GM19328 (cell line): ENCODE data around the gene LGR5.

Source experiments
- ATAC-seq: cut with Tn5 transposase; IDR thresholded peaks from one replicate; pipeline ENCODE4 v1.9.1; 2021; ENCODE audit warnings: mild to moderate bottlenecking, moderate library complexity; ENCODE audit not compliant: unreplicated experiment

Gene LGR5

DNA sequence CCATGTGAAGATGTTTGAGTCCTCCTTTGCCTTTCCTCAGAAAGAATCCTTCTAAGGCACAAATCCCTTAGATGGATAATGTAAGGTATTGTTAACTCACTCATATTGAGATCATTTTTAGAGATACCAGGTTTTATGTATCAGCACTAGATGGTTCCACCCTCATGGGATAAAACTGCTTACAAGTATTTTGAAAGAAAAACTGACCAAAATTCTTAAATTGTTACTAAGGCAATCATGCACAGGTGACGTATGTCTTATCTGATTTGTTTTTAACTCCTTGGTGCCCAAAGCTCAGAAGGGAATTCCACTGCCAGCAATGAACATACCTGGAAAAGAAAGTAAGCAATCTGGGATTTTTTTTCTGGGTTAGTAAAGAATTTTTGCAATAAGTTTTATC, 145.6 kb downstream of the LGR5 start:
- ATAC-seq: no peak

DNA sequence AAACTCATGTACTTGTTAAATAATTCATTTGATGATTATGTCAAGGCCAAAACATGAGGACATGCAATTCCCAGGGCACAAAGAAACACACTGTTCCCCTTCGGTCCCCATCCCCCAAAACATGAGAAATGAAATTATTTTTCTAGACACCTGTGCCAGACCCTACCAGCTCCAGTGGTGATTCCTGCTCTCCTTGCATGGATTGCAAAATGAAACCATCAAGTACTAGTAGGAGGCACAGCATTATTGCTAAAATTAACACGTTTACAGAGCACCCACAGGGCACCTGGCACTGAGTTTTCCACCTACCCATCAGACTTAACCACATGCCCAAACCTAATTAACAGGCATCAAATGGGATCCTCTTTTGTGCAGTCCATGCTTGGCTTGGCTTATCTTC, 147.4 kb downstream of the LGR5 start:
- no peak for ATAC-seq

DNA sequence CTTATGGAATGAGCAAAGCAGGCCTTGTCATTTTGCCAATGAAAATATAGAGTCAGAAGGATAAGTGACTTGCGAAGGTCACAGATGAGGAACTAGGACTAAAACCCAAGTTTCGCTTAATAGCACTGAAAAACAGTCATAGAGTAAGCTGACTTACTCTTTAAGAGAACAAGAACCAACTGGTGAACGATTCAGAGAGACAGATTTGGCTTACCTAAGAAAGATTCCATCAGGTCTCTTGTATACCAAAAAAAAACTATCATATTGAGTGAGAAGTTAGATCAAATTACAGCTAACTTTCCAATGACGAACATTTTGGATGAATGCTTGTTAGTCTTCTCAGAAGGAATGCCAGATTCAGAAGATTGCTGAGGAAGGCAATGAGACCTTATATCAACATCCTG, 149.9 kb downstream of the LGR5 start:
- ATAC-seq: no peak

DNA sequence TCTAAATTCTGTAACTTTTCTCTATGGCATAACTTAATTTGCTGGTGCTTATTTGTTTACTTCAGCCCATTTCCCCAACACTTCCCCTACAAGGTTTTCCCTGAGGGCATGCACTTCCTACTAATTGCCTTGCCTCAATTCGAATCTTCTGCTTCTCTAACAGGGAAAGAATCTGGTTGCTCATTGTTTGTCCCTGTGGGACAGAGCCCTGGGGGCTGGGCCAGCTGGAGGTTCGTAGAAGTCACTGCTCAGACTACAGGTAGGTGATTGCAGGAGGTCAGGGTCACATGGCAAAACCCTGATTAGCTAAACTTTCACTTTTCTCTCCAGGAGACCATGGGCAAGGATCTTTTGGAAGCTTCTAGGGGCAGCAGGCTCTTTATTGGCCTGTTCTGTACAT, 152.0 kb downstream of the LGR5 start:
- ATAC-seq: no peak

DNA sequence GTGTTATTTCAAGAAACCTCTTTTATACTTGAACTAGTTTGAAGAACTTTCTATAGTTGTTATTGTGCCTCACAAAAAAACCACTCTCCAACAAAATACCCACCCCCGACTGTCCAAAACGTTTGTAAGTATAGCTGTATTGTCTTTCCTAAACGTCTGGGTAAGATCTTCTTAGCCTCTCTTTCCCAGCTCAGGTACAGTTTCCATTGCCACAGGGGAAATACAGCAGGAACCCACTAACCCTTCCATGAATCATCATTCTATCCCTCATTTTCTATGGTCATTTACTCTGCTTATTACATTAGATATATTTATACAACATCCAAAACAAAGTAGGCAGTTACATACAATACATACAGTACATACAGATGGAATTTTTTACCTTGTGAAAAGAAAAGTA, 153.2 kb downstream of the LGR5 start:
- no peak for ATAC-seq

DNA sequence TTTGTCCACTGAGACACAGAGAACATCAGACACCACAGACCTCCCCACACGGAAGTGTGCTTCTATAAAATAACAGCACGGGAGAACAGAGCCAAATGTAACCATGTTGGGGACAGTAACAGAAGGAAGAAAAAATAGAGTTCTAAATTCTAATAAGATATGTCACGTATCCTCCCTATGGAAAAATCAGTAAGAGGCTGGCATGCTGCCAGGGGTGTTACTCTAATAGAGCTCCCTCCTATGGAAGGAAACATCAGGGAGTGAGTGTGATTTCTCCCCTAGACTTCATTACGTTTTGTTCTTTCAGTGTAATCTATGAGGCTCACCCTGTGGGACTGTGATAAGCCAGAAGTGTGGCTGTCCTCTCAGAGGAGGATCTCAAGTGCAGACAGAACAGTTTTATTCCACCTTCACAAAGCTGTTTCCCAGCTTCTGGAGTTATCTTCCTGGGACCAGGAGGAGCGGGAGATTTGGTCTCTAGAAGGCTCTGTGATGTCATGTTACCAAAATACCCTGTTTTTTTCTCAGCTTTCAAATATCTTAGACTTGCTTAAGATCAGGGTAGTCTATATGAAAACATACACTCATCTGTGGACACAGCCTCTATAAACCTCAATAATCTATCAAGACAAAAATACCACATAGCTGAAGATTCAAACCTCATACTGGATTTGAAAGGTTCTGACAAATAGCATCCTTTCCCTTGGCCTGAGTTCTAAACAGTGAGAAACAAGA, 154.8 kb downstream of the LGR5 start:
- ATAC-seq: no peak

DNA sequence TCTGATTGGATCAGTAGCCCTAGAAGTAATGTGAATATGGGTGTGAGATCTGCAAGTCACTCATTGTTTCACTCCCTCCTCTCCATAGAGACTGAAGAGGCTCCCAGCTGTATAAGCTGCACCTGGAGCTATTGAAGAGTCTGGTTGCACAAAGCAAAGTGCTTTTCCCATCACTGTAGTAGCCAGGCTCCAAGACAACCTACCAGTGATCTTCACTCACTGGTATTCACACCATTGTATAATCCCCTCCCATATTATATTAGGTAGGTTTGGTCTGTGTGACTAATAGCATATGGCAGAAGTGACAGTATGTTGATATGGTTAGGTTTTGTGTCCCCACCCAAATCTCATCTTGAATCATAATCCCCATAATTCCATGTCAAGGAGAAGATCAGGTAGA, 159.6 kb downstream of the LGR5 start:
- no peak for ATAC-seq

DNA sequence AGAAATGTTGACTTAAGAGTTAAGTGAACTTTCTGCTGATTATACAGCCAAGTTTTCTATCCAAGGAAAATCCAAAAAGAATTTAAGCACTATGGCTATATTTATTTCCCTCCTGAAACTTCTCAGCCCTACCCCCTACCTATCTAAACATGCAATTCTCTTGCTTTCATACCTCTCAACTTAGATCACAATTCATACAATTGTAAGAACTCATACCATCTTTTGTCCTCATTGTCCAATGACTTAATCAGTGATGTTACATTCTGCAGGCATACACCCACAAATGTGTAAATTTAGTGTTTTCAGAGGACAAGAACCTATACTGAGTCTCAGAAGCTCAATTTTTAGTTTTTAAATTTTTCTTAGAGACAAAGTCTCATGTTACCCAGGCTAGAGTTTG, 161.9 kb downstream of the LGR5 start:
- no peak for ATAC-seq

DNA sequence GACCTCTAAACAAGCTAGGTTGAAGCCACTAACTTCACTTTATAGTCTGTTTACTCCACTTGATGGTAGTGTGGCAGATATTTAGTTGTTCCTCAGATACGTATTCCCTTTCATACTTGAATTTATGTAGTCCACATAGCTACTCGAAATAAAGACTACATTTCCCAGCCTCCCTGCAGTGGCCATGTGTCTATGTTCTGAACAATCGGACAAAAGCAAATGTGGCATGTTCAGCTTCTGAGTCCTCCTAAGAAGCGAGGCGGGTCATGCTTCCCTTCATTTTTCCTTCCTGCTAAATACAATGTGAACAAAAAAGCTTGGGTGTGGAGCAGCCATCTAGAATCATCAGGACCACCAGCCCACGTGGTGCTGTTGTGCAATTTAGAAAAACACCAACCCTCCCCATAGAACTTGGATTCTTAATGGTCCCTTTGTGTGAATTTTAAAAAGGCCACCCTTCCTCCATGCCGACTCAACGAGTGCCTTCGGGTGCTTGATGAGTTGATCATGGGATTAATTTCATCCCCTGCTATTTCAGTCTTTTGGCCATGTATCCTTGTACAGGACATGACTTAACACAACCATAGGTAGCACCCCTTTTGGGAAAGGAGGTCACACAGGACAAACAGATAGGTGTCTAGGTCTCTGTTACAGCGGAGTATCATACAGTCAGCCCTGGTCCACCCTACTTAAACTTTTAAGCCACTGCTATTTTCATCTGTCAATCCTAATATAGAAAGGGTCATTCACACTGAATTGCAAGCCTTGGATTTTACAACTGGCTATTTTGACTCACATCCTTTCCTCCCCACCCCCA, 163.4 kb downstream of the LGR5 start:
- ATAC-seq: no peak

DNA sequence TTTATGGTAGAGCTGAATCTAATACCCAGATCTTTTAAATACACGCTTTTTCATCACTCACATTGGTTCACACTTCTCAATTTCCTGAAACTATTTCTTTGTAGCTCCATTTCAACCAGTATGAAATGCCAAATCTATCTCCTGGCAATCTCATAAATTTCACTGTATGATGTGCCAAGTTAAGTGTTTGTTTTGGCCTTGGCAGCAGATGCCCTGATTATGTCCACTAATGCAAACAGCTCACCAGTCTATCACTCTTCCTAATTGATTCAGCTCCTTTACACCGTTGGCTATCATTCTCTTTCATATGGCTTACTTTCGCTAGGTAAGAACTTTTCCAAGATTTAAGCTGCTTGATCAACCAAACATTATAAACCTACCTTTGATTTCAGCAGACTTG, 165.4 kb downstream of the LGR5 start:
- no peak for ATAC-seq

DNA sequence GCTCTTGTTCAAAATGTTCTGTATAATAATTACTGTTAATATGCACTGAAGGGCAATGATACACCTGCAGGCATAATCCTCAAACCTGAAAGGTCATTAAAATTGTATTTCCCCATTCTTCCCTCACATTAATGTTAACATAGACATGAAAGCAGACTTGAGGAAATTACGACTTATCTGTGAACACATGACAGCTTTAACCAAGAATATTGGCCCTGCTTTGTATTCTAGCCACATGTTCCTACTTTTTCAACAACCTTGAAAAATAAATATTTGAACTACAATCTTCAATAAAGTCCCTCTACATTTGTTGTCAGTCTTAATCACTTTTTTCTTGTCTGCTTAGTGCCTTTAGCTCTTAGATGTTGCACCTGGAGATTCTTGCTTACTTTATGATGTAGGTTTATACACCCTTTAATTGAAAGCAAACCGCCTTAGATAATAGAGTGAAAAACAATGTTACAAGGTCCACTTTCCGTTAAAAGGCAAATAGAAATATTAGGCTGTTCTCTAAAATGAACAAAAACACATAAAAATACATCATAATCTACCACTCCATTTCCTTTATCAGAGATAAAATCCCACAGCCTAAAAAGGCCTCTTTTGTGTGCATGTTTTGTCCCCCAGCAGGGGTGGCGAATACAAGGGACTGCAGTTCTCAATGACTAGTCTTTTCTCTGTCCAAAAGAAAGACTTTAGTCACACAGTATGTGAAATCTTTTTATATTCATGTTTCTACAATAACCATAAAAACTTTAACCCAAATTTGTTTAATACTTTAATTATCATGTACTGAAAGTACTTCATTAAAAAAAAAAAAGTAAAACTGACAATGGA, 168.1 kb downstream of the LGR5 start:
- ATAC-seq: no peak

DNA sequence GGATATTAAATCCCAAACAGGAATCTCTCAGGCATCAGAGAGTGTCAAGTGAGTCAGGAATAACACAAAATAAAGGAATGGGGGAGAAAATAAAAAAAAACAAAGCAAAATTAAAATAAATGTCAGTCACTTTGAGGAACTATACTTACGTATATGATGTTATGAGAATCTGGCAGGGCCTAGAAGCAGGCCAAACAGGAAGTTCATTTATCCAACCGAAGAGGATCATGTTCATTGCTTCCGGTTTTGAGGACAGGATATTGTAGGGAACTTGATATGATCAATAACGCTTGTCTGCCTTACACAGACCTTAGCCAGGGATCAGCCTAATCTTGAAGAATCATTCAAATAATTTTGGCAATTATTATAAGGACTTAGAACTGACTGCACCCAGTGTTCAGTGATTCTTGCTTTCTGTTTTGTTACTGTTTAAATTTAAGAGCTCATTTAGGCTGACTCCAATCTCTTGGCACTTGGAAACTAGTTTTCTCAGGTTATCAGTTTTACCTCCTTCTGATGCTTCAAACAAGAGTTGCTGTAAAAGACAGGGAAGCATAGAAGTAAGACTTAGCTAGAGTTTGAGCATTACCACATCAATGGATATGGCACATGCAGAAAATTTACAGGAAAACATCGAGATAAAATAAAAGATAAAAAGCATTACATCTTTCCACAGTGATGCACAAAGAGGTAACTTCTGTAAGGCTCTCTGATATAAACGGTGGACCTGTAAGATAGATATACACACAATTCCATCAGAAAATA, 170.6 kb downstream of the LGR5 start:
- no peak for ATAC-seq

DNA sequence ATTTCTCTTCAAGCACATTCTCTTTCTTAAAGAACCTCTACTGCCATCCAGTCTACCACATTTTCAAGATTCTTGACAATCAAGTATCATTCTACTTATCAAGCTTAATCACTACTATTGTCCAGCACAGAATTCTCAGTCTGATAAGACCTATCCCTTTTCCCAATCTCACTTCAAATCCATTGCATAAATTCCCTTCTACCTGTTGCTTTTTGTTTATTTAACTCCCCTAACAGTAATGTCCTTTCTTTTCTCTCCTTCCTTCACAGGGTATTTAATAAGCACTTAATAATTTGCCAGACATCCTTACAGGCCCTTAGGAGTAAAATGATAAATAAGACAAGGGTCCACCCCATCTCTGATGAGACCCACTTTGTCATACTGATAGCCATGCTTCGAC, 182.3 kb downstream of the LGR5 start:
- ATAC-seq: no peak

DNA sequence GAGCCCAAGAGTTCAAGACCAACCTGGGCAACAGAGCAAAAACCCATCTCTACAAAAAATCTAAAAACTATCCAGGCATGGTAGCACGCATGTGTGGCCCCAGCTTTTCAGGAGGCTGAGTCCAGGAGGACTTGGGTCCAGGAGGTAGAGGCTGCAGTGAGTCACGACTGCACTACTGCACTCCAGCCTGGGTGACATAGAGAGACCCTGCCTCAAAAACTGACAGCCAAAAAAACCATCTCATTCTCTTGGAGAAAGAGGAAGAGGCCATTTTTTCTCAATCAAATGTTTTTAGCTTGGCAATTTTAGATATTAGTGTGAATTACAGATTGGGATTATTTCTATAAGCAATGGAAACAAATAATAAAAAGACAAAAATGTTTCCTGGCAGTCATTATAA, 185.9 kb downstream of the LGR5 start:
- ATAC-seq: no peak

DNA sequence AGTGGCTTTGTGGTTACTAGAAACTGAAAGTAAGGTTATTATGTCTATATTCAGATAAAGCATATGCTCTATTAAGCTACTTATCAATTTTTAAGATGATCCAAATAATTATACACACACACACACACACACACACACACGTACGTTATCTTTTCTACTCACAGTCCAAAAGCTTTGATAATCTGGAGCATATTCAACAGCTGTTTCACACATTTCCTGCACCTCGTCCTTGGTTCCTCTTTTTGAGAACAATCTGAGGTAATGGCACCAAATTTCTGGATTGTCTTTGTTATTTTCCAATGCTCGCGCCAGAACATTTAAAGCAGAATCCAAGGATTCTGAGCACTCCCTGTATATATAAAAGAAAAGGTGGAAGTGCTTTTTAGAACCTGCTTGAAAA, 186.5 kb downstream of the LGR5 start:
- ATAC-seq: no peak

DNA sequence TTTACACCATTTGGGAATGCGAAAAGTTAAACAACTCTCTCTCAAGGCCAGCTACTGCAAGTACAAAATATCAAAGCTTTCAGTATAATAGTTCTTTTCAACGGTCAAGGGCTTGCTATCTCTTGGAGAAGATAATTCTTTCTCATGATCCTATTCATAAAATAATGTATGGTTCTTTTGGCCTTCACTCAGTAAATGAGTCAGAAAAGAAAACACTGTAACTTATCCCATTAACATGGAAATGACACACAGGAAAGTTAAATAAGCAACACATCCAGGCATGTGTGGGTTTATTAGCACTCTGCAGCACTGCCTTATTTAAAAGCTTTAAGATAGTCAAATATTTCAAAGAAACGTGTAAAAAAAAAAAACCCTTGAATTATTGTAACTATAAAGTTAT, 187.2 kb downstream of the LGR5 start:
- no peak for ATAC-seq

DNA sequence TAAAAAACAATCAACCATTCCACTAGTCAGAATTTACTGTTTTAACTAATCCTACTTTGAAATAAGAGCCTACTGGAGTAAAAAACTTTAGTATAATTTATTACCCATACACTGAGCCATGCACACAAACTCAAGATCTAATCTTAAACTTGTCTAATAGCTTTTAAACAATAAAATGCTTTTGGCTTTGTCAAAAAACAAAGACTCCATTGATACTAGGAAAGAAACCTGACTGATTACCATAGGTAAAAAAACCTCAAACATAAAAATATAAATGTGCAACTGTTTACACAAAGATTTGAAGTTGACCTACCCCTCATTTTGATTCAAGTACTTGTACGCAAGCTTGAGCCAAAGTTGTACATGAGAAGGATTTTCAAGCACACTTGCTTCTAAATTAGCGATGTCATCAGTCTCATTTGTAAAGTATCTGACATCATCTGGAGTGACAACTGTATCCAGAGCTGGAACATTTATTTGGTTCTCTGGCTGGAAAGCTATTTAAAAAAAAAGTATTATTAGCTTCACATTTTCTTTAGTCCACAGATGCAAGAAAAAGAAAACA, 187.9 kb downstream of the LGR5 start:
- ATAC-seq: no peak
